Neutrophil (primary cell): ENCODE results near the gene SNU13.
"Not testable (repeated sequence)": the region's sequence is repeated elsewhere in the genome, so short reads cannot be mapped to it uniquely, and the experiment has no call there.

Experiments
- H3K27ac ChIP-seq: fragments of 200-600 bp; sonication (generic); 2 replicates; pipeline ENCODE4 v1.5.1; 2016; ENCODE audit warnings: mild to moderate bottlenecking, moderate library complexity
- H3K27me3 ChIP-seq: fragments of 200-600 bp; sonication (generic); 2 replicates; pipeline ENCODE4 v1.6.0; 2016; ENCODE audit warnings: mild to moderate bottlenecking
- H3K36me3 ChIP-seq: fragments of 200-600 bp; sonication (generic); 2 replicates; pipeline ENCODE4 v1.5.1; 2017
- H3K4me1 ChIP-seq, 2 experiments: fragments of 200-600 bp in 1 of 2; sonication (generic) in 1 of 2; 1 replicate in 1 of 2; 2 replicates in 1 of 2; pipeline versions ENCODE4 v1.5.1 to v1.6.1; 2013 to 2016; ENCODE audit warnings: low read depth in 1 of 2, low read length in 1 of 2, mild to moderate bottlenecking in 1 of 2, moderate library complexity in 1 of 2; ENCODE audit not compliant: control insufficient read depth in 1 of 2, insufficient read depth in 1 of 2
- H3K4me3 ChIP-seq, 2 experiments: fragments of 200-600 bp in 1 of 2; sonication (generic) in 1 of 2; 1 replicate in 1 of 2; 2 replicates in 1 of 2; pipeline ENCODE4 v1.5.1; 2013 to 2016; ENCODE audit warnings: low read depth in 1 of 2, low read length in 1 of 2, mild to moderate bottlenecking in 1 of 2, moderate library complexity in 1 of 2
- H3K9me3 ChIP-seq: fragments of 200-600 bp; sonication (generic); 2 replicates; pipeline ENCODE4 v1.5.1; 2016
- TF ChIP-seq, protein P1 (sequence below): fragments of 200-600 bp; sonication (generic); IDR thresholded peaks from 2 replicates; pipeline ENCODE4 v1.5.1; 2016; ENCODE audit warnings: antibody characterized with exemption

Gene SNU13

GRCh38 chr22:41676134-41676533 is 12.5 kb downstream of the SNU13 start:
- peaks cover 42% of the 10 kb centered on the region for H3K36me3 ChIP-seq
- TF ChIP-seq, protein P1, sequence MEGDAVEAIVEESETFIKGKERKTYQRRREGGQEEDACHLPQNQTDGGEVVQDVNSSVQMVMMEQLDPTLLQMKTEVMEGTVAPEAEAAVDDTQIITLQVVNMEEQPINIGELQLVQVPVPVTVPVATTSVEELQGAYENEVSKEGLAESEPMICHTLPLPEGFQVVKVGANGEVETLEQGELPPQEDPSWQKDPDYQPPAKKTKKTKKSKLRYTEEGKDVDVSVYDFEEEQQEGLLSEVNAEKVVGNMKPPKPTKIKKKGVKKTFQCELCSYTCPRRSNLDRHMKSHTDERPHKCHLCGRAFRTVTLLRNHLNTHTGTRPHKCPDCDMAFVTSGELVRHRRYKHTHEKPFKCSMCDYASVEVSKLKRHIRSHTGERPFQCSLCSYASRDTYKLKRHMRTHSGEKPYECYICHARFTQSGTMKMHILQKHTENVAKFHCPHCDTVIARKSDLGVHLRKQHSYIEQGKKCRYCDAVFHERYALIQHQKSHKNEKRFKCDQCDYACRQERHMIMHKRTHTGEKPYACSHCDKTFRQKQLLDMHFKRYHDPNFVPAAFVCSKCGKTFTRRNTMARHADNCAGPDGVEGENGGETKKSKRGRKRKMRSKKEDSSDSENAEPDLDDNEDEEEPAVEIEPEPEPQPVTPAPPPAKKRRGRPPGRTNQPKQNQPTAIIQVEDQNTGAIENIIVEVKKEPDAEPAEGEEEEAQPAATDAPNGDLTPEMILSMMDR, result no peak

GRCh38 chr22:41674846-41675340 is 13.8 kb downstream of the SNU13 start:
- H3K36me3 ChIP-seq, result peaks cover 39% of the 10 kb centered on the region
- H3K27me3 ChIP-seq, result no peaks in the 10 kb centered on the region
- no peaks in the 10 kb centered on the region for H3K9me3 ChIP-seq
- H3K4me3 ChIP-seq, result no peak overlapping the region
- TF ChIP-seq, protein P1, result no peak
- H3K27ac ChIP-seq, result no peak overlapping the region
- no peaks in the 10 kb centered on the region for H3K4me1 ChIP-seq

More at GRCh38 chr22:41676134-41676533, 12.5 kb downstream of the SNU13 start:
- Histone ChIP-seq H3K27me3 (no peaks in the 10 kb centered on the region), H3K27ac (no peak overlapping the region), H3K9me3 (no peaks in the 10 kb centered on the region), H3K4me3 (no peak overlapping the region), H3K4me1 (no peaks in the 10 kb centered on the region)

DNA sequence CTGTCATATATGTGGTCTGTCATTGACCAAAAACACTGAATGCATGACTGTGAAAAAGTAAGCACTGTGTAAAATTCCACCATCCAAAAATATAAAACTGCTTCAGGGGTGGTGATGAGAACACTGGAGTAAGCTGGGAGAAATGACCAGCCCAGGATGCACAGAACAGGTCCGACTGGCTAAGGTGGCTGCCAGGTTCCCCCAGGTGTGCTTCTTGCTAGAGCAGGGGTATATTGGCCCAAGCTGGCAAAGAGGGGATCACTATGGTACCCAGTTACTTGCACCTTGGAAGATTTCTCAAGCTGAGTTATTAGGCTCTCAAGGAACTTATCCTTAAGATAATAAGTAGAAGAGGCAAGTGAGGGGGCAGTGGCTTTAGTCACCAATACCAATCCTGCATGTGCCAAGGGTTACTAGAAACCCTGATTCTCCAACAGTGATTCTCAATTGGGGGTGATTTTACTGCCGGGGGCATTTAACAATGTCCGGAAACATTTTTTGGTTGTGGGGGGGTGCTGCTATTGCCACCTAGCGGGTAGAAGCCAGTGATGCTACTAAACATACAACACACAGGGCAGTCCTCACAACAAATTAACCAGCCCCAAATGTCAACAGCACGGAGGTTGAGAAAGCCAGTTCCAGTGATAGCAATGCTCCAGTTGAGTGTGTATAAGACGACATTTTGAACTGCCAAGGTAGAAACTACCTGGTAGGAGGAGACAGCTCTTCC is 15.7 kb downstream of the SNU13 start:
- Histone ChIP-seq H3K4me3 (no peak overlapping the region), H3K27me3 (no peaks in the 10 kb centered on the region), H3K9me3 (no peaks in the 10 kb centered on the region), H3K36me3 (peaks cover 22% of the 10 kb centered on the region), H3K4me1 (no peaks in the 10 kb centered on the region), H3K27ac (no peak overlapping the region)
- TF ChIP-seq, protein P1, result no peak

- H3K27me3 ChIP-seq, H3K4me3 ChIP-seq, H3K27ac ChIP-seq, H3K4me1 ChIP-seq, H3K9me3 ChIP-seq: not testable (repeated sequence)
- H3K36me3 ChIP-seq, result peaks cover 22% of the 10 kb centered on the region
These were observed 16.6 kb downstream of the SNU13 start for GRCh38 chr22:41672096-41672495.

- TF ChIP-seq, protein P1, result no peak
- Histone ChIP-seq H3K4me3 (no peak overlapping the region), H3K27ac (no peak overlapping the region), H3K27me3 (no peaks in the 10 kb centered on the region), H3K36me3 (peaks cover 21% of the 10 kb centered on the region), H3K9me3 (no peaks in the 10 kb centered on the region), H3K4me1 (peaks cover 9 to 12% of the 10 kb centered on the region in 2 experiments)
These were observed 19.4 kb downstream of the SNU13 start for GRCh38 chr22:41668971-41669911.
